Cerebellar cortex (tissue), 1 donor: ENCODE data around the gene SMAD3.
"Not testable (repeated sequence)": the region's sequence is repeated elsewhere in the genome, so short reads cannot be mapped to it uniquely, and the experiment has no call there.

ENCODE experiments used
- DNase-seq: peaks from one replicate; pipeline ENCODE4 v3.0.0-alpha.2; 2015; ENCODE audit warnings: low spot score

Gene SMAD3

DNA sequence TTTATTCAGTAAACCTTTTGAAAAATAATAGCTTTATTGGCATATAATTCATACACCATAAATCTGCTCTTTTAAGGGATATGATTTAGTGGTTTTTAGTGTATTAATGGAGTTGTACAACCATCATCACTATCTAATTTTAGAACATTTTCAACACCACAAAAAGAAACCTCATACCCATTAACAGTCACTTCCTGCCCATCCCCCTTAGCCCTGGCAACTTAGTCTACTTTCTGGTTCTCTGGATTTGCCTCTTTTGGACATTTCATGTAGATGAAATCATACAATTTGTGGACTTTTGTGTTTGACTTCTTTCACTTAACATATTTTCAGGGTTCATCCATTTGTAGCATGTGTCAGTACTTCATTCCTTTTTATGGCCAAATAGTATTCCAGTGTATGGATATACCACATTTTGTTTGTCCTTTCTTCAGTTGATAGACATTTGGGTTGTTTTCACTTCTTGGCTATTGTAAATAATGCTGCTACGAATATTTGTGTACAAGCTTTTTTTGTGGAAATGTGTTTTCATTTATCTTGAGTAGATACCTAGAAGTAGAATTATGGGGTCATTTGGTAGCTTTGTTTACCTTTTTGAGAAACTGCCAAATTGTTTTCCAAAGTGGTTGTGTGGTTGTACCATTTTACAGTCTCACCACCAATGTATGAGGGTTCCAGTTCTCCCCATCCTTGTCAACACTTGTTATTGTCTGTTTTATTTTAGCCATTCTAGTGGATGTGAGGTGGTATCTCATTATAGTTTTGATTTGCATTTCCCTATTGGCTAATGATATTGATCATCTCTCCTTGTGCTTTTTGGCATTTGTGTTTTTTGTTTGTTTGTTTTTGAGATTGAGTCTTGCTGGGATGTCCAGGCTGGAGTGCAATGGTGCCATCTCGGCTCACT is 45.8 kb downstream of the SMAD3 start:
- DNase-seq: no peak

DNA sequence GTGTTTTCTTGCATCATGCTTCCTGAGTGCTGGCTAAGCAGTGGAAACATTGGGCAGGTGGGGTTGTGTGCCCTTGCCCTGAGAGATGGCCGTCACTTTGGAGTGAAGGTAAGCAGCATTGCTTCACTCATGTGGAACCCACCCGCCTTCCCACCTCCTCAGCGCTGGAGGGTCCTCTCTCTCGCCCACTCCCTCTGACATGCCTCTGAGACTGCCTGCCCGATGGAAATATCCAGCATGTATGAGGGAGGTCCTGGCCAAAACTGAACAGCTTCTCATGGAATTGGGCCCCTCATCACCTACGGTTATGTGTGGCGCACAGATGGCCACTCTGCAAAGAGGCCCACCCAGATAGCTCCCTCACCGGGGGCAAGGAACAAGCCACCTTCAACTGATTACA is 48.6 kb downstream of the SMAD3 start:
- no peak for DNase-seq

DNA sequence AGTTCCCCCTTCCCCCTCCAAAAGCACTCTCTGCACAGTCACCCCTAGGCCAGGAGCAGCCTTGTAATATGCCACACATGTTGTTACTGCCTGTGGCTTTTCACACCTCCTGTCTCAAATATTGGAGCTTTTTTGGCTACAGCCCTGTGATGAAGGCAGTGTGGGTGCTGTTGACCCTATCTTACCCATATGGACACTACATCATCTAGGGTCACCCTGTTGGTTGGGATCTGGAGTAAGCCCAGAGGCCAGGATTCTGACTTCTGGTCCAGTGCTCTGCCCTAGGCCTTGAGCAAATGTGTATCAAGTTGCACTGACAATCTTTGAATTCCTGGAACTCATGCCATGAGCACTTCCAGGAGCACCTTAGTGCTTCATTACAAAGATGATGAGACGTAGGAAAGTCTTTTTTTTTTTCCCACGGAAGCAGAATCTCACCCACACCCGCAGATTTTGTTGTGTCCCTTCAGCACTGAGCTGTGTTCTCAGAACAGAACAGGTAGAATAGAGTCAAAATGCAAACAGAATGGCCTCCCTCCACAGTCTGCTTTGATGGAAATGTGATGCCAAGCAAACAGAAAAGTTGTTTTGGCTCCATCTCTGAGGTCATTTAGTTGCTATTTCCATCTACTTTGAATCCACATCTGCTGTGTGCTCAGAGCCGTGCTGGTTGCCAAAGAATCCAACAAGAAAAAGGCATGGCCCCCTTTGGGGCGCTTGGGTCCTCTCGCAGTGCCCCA is 49.6 kb downstream of the SMAD3 start:
- no peak for DNase-seq

DNA sequence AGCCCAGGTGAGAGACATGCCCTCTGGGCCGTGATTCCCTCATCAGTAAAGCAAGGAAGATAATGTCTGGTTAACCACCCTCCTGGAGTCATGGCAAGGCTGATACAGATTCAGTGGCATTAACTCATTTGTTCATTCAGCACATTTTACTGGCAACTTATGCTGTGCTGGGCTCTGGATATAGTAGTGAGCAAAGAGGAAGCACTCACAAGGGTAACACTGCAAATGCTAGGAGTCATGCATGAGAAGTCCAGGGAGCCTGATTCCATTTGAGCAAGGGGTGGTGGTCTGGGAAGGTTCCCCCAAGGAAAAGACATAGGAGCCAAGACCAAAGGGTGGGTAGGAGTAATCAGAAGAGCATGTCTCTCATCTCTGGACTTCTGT is 50.2 kb downstream of the SMAD3 start:
- DNase-seq: no peak

DNA sequence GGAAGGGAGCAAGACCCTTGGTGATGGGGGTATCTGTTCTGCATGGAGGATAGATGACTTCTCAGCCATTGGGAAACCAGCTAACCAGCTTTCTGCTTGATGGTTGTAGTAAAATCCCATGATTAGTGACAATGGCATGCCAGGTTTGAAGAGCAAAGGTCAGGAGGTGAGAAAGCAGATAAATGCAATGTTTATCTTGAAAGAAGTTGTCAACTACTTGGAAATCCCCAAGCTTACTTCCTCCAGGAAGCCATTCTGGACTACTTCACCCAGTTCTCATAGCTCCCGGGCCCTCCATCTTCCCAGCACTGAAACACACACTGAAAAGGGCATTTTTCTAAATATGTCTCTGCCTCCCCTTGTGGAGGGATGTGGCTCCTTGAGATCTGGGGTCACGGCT is 51.3 kb downstream of the SMAD3 start:
- no peak for DNase-seq

GRCh38 chr15:67117370-67117769 is 52.0 kb downstream of the SMAD3 start:
- DNase-seq: no peak

DNA sequence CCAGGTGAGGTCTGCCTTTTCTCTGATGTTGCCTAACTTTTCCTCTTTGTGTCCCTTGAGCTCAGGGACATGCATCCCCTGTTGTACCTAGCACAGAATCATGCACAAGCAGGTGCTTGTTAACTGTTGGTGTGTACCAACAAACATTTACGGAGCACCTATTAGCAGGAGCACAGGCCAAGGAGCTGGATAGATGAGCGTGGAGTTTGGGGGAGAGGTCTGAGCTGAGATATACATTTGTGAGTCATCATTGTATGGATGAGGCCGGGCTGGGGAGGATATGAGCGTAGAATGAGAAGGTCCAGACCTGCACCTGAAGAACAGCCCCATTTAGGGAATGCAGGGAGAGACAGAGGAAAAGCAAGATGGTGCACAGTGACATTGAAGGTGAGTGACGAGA is 53.4 kb downstream of the SMAD3 start:
- DNase-seq: no peak

DNA sequence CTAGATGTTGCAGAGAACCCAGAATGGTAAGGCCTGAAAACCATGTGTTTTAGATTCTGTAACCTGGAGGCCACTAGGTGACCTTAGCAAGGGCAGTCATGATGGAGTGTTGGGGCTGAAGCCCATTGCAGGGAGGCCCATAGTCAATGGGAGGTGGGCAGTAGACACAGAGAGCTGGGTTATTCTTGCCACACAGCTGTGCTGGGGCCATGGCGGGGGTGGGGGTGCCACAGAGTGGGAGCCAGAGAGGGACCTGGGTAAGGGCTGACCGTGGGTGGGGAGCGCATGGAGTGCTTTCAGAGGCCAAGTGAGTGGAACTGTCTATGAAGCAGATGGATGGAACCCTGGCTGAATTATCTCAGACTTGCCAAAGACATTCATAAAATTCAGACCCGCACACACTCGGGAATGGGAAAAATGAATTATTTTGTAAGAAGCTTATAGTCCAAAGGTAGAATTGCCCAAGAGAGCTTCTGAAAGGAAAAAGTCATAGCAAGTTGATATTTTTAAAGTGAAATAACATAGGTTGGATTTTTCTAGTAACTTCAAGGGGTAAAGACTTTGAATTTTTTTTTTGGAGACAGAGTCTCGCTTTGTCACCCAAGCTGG is 53.9 kb downstream of the SMAD3 start:
- DNase-seq: no peak

- no peak for DNase-seq
Observed at GRCh38 chr15:67120009-67120838, 54.8 kb downstream of the SMAD3 start.

- no peak for DNase-seq
Observed at GRCh38 chr15:67120839-67121643, 55.6 kb downstream of the SMAD3 start.

- DNase-seq: no peak
Observed at GRCh38 chr15:67121644-67122605, 56.5 kb downstream of the SMAD3 start.

GRCh38 chr15:67122816-67123215 is 57.4 kb downstream of the SMAD3 start:
- not testable (repeated sequence) for DNase-seq

GRCh38 chr15:67123291-67123690 is 57.9 kb downstream of the SMAD3 start:
- DNase-seq: not testable (repeated sequence)

DNA sequence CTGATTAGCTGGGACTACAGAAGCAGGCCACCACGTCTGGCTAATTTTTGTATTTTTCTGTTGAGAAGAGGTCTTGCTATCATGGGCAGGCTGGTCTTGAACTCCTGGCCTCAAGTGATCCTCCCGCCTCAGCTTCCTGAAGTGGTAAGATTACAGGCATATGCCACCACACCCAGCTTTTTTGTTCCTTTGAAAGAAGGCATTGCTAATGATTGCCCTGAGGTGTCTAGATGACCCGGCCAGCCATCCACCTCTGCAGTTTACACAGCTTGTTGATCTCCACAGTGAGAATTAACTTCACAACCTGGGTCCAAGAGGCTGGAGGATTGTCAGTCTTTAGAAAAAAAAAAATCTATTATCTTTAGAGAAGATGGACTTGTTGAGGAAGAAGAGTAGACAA is 58.7 kb downstream of the SMAD3 start:
- no peak for DNase-seq

DNA sequence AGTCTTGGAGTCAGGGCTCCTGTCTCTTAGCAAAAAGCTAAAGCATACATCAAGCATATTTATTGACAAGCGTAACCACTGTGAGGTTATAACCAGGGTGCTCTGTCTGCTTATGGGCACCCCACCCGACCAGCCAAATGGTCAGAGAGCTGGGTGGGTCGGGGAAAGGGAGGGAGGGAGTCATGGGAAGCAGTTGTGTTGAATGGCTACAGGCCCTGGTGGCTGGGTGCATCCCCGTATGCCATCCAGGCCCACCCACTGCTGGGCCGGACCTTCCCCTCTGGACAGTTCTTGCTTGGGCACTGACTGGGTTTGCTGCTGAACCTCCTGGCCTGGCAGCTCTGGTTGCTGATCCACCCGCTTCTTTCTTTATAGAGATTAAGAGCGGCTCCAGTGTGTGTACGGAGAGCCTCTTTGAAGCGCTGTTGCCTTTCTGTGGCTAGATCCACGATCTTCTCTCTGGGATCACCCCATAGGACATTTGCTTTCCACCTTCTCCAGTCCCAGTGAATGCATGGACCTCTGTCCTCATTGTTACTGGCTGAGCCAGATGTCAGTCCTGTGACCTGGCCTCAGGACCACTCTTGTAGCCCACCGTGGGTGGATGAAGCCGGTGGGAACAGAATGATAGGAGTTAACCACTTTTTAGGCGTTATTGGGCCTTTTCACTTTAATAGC is 59.6 kb downstream of the SMAD3 start:
- DNase-seq: no peak

DNA sequence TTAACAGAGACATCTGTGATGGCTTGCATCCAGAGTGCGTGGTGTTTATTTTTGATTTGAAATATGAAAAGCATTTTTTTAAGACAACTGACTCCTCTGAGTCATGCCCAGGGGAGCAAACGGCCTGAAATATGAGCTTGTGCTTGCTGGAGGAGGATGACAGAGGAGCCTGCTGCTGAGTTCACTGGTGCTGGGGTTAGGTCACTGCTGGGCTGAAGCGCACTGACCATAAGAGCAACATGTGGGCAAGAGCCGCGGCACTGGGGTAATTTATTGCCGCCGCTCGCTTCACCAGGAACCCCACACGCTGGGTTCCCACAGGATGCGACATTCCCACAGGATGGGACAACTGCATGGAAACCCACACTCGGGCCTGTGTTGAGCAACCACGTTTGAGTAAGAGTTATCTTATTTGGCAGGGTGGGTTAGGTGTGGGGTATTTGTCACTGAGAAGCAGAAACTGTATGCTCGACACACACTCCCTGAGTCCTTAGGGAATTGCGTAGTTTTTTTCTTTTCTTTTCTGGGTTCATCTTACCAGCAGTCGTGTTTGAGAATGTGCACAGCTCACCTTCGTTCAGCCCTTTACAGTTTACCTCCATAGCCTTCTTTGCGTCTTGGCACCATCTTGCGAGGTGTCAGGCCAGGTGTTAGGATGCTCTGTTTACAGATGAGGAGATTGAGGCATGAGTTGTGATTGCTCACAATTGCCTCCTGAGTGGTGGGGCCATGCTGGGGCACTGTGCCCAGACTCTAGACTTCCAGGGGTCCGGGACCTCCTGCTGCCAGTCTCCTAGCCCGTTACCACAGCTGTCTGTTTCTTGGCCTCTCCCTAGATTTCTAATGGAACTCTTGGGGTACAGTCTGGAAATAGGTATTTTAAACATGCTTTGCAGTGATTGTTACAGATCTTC is 60.4 kb downstream of the SMAD3 start:
- no peak for DNase-seq

DNA sequence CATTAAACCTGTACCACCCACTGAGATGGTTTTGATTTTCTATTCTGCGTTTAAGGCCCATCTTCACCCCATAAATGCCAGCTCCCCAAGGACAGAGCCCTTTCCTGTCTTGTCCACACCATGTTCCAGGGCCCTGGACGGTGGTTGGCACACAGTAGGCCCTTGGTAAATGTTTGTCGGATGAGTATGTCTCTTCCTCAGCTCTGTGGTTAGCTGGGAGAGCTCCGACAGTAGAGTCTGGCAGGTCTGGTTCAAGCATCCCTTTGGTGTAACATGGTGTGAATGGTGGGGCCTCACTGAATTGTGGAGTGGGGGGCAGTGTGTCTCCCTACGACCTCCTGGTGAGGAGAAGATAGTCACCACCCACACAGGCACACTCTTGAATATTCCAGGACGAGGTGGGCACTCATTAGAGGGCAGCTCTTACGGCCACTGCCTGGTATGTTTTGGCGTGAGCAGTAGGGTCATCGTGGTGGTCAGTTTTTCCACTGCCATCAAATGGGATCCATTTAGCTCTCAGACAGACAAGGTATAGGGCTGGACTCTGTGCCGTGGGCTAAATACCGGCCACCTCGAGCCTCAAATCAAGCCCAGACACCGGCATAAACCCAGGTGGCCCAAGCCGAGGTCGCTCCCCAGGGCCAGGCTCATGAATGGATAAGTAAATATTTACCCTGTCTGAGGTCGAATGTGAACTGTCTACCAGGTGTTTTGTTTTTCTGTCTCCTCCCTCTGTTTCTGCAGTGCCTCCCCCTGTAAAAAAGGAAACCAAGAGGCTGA is 61.3 kb downstream of the SMAD3 start:
- no peak for DNase-seq

DNA sequence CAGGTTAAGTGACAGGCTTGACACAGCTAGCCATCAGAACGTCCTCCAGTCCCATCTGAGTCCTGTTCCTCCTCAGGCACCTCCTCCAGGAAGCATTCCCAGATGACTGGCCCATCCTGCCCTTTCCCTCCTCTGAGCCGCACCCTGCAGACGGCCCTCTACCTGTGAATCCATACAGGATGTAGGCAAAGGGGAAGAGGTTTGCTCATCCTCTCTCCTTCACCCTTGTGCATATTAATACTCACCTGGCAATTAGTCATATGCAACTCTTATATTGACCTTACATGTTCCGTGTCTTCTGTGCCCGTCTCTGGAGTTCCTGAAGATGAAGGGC is 61.9 kb downstream of the SMAD3 start:
- DNase-seq: no peak
